NCI-H2029 treated with DMSO at 0.1 percent for 48 hours (cell line): ENCODE data around the gene DPYD.
A peak's percentile ranks its signal among the peaks of the same experiment; 100 is the strongest.

Experiments used
- DNase-seq: peaks from one replicate; lab custom pipeline; 2025; lab: John Stamatoyannopoulos, UW

Gene DPYD

DNA sequence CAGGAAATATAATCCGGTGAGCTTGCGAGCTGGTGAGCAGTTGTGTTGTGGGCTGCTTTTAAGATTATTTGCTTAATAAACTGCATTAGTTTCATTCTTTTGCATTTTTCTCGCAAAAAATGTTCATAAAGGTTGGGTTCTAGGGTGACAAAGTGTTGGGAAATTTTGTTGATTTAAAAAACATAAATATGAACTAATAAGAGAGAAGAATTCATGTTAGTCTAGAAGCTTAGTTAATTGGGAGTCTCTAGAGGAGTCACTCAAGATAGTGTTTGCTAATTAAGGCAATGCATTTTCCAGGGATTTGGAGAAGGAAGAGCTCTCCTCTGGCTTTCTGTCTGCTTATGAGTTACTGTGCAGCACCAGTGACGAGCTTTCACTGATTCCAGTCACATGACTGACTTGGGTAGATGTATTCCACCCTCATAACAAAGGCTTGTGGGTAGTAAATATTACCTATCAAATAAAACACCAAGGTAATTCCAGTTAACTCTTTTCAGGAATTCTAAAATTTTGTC, 782.3 kb downstream of the DPYD start:
- DNase-seq: no peak

DNA sequence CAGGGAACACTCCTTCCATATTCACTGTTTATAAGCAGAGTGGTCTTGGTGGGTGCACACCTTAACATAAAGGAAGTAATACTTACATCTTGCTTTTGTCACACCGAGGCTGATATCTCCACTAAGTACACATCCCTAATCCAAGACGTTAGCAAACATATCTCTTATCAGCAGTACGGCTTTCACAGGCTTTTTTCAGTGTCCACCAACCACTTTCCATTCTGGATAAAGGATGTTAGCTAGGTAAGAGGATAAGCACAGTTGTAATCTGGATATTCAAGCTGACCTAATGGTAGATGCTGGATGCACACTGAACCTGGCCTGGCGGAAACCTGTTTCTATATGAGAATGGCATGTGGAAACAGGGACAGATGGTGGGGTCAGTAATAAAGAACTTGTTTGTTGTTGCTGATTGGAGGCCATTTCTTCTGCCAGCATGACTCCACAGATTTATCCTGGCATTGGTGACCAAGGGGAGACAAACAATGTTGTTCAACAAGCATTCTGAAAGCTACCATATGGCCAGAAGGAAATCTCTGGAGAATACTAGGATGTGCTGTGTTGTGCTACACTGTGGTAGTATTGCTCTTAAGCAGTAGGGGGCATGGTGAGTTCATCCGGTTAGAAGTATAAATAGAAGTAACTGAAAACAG, 782.8 kb downstream of the DPYD start:
- peak; percentile 34 for DNase-seq

DNA sequence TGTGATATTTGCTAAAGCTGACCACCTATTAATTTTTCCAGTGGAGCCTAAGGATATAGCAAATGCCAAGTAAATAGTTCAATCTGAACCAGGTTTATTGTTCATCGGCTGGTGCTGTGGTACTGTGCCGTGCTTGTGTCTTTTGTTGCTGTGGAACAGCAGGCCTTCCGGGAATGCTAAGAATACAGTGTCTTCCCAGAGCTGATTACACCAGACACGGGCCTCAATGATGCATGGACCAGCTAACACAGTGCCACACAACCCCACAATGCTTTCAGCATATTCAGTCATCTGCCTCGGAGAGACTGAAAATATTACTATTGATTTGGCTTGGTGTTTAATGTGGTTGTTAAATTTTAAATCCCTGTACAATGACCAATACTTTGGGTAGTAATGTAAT, 783.8 kb downstream of the DPYD start:
- DNase-seq: no peak

DNA sequence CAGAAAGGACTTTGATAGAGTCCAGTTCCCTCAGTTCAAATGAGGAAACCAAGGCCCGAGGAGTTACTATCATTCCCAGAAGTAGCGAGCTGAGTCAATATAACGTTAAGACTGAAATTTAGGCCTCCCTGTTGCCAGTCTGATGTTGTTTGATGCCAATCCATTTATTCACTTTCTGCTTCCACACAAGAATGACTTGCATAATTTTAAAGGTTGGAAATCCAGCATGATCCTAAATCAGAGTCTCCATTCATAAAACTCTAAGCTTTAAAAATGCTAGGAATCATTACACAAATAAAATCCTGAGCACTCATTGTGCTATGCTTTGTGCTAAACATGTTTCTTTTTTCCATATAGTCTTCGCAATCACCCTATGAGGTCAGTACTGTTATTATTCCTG, 784.9 kb downstream of the DPYD start:
- DNase-seq: no peak

DNA sequence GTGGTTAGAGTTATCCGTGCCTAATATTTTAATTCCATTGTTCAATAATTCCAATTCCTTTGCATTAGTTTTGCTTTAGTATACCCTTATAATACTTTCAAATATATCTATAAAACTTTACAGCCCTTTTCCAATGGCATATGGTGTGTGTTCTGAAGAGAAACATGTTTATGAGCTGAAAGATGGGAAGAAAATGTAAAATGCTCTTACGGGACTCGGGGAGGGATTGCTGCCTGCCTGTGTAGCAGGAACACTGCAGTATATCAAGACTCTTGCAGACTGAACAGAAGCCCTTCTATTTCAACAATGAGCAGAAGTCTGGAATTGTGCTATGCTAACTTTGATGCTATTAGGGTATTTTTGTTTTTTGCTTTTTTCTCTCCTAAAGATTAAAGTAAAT, 792.4 kb downstream of the DPYD start:
- no peak for DNase-seq

DNA sequence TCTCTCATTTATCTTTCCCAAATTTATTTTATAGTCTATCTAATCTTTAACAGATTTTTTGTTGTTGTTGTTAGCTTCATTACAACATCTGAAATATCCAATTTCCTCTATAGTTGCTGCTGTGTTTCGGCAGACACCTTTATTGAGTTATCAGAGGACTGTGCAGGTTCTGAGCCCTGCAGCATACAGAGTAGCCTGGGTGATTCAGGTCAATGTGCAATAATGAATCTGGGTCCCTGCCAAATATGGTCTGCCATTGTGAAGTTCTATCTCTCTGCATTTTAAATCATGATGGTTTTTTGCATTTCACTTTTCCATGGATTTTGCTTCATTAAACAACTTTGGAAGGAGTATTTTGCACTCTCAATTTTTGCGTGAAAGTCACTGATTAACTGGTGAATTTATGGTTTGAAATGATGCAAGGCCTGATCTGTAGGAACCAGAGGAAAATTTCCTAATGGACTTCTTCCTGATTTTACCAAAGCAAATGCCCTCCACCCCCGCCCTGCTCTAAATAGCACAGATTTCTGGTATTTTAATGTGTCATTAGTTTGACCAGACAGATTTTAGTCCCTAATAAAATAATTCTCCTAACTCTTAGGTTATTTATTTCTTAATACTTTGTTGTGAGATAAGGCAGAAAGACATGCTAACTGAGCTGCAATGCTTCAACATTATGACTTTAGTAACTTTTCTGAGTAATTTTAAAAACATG, 797.0 kb downstream of the DPYD start:
- no peak for DNase-seq

DNA sequence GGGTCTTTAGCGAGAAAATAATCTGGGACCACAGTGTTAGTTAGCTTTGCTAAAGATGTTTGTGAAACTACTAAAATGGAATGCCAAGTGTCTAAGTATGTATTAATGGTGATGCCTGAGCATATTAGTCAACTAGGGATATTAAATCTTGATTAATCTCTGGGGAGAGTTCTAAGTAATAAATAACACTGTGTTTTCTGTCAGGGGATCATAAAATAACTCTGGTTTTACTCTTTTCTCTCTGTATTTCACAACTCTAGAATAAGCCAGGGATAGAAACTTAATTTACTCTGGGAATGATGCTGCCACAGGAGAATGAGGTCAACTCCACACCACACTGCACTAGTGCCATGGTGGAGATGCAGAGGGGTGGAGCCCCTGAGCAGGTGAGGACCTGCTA, 800.0 kb downstream of the DPYD start:
- no peak for DNase-seq

DNA sequence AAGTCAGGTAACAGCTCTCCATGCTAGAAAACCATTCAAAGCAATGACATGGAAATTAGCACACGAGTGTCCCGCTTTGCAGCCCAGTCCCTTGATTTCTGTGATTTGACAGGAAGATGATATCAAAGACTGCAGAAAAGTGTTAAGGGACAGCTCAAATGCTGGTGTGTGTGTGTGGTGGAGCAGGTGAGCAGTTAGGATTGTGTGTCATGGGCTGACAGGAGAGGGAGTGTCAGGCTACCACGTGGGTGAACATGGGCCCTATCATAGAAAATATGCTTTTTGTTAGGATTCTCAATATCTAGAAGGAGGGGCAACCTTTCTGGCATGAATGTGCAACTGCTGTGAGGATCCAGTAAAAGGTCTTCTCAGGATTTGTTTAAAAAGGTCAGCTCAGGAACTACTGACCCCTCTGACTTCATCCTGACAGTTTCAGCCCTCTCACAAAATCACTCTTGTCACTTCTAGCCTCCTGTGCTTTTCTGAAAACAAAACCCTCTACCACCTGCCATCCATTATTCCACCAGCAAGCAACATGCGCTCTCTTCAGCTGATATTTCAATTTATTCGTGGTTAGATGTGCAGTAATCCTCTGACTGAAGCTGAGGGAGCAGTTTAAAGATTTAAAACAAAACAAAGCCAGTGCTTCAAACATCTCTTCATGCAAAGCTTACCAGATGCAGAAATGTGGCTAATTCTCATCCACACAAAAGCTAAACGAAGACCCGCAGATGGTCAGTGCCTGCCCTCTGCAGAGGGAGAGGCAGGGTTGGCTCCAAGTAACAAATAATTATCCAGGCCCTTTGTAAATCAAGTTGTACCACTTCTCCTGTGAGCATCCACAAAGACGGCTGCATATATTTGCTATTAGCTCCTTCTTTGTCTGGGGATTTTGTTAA, 801.3 kb downstream of the DPYD start:
- DNase-seq: no peak

DNA sequence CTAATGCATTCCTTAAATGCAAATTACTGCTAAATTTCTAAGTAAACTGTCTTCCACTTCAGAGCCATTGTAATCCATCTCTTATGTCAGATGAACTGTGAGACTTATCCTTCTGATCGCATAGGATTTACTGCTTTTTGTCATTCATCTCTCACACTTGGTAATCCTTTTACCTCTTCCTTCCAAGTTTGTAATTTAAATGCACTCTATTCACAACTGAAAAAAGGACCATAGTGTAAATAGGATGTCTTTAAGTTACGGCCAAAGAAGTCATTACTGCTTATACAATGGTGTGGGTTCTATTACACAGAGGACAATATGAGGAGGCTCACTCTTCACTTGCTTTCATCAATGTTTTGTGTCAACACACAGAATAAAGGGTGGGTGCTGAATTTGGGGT, 806.0 kb downstream of the DPYD start:
- no peak for DNase-seq

DNA sequence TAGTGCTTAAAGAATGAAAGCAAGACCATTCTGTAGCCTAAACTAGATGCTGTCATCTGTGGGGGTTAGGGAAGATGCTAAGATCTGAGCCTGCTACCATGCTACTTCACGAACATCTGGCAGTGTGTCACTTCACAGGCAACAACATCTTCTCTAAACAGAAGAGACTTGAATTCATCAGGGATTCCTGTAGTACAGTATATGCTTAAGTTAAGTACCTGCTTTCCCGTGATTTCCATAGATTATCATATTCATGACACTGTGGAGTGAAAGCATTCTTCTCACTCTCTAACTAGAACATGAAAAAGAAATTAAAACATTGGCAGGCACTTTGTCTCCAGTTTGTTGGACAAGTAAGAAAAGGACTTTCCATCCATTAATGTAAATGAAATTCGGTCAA, 808.4 kb downstream of the DPYD start:
- no peak for DNase-seq

DNA sequence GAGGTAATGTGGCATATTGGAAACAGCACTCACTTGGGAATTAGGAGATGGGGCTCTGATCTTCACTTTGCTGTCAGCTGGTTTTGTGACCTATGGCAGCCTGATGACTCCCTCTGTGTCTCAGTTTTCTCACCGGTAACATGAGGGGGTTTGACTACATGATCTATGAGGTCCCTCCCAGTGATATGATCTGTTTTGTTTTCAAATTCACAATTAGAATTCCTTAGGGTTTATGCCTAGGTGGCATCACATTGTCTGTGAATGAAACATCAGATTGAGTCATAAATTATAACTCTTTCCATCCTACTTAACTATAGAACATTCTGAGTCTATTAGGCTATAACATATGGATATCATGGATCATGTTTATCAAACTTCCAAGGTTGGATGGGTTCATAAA, 812.7 kb downstream of the DPYD start:
- DNase-seq: no peak

DNA sequence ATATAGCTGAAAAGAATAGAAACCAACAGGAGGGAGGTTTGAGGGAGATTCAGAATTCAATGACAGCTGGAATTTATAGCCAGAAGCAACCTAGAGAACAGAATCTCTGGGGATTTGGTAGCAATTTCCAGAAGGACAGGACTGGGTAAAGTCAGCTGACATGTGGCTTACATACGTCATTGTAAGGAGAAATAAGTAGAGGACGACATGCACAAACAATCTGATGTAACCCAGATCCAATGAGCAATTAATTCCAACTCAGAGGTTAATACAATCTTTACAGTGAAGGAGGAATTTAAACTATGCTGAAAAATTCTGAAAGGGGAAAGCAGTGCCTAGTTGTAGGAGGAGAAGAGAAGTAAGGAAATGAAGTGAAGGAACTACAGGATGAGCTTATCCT, 815.3 kb downstream of the DPYD start:
- DNase-seq: no peak

DNA sequence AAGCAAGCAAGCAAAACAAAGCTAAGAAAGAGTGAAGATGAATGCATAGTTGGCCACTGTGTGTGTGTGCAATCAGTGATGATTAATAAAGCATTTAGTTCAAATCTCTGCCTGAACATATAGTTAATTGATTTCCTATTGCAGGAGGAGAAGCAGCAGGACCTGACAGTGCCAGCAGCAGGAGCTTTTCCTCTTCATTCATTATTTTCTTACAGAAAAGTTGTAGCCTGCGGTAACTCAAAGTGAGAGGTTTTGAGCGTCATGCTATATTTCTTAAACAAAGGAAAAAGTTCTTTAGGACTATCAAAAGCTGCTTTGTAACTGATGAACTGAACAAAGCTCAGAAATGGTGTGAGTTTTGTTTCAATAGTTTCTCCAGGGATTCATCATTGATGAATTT, 819.3 kb downstream of the DPYD start:
- DNase-seq: no peak

DNA sequence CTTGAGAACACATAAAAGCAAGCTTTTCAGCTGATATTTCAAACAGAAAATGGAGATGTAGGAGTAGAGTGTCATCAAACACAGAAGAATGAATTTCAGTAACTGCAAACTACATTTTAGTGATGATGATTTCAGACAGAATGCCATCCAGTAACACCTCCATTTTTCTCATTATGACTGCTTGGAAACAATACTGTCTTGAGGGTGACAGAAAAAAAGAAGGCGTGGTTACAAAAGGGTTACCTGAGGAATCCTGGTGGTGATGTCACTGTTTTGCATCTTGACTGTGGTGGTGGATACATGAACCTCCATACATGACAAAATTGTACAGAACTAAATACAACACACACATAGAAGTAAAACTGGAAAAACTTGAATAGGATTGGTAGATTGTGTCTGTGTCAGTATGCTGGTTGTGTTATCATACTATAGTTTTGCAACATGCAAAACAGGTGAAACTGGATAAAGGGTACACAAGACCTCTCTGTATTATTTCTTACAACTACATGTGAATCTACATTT, 823.4 kb downstream of the DPYD start:
- no peak for DNase-seq

DNA sequence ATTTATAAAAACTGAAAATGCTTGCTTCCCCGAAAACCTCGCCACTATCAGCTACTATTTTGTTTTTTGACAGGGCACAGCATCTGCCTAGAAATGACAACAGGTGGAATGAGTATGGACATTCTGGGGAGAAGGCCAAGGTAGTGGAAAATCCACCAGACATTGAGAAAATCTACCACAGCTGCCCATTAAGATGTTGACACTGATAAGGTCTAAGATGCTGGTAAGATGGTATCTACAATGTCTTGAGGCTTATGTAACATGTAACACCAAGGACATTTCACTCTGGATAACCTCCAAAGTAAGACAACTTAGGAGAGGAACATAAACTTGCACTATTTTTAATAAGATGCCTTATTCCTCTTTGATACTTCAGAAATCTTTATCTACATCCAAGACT, 825.1 kb downstream of the DPYD start:
- DNase-seq: no peak

DNA sequence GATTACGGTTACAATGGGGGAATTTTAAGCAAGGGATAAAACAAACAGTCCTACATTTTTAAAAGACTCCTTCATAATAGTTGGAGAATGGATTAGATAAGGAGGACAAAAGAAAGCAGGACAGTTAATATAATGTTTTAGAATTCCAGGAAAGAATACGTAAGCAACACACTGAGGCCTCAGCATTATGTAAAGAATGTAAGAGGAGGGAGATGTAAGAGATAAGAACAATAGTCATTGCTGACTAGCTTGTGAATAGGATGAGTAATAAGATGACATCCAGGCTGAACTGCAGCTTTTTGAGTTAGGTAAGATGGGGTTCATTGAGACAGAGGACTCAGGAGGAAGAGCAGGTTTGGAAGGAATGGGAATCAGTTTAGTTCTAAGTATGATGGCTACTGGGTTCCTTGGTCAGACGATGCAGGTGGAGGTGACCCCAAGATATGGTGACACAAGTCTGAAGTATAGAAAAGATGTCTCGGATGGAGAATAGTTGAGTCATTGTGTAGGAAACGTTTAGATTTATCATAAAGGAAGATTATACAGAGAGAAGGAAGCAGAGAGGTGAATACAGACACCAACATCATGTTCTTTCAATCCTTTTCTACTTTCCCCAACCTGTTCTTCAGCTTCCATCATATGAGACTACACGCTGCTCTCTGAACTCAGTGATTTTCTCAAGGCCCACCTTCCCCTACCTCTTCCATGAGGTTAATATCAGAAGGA, 826.4 kb downstream of the DPYD start:
- no peak for DNase-seq

DNA sequence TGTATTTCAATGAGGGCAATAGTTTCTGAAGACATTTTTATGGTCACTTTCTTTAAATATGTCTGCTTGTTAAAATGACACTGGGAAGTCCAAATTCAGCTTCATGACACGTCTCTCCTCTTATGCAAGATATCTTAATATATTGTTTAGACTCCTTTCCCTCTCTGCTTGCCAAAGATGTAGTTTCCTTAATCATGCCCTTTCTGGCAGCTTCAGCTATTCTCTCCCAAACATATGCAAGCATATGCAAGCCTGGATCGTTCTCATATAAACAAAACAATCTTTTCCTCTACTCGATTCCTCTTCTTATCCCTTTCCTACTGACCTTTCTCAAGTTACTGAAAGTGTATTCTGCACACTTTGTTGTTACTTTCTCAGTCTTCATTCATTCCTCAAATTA, 827.1 kb downstream of the DPYD start:
- no peak for DNase-seq

DNA sequence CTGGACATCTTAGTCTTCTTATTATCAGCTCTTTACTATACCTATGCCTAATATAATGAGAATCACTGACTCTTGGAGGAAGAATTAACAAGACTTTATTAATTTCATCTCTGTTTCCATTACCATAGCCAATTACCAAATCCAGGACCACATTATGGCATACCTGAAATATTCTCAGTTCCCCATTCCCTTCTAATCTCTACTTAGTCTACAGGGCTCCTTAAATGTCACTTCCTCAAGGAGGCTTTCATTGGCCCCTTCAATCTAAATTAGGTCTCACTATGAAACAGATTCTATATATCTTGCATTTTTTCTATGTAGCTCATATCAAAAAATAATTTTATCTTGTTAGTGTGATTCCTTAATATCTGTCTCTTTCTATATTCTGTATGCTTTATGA, 828.0 kb downstream of the DPYD start:
- no peak for DNase-seq

DNA sequence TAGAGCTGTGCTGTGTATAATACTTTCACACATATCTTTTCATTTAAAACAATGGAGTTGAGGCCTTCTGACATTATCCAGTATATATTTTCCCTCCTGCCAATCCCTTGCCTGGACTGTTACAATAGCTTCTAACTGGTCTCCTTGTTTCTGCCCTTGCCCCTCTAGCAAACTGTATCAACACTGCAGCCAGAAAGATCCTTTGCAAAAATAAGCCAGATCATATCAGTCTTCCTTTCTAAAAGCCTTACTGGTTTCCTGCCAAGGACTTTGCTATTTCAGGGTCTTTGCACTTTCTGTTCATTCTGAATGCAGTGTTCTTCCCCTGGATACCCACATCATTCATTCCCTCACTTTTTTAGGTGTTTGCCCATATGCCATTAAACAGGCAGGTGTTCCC, 829.2 kb downstream of the DPYD start:
- no peak for DNase-seq

DNA sequence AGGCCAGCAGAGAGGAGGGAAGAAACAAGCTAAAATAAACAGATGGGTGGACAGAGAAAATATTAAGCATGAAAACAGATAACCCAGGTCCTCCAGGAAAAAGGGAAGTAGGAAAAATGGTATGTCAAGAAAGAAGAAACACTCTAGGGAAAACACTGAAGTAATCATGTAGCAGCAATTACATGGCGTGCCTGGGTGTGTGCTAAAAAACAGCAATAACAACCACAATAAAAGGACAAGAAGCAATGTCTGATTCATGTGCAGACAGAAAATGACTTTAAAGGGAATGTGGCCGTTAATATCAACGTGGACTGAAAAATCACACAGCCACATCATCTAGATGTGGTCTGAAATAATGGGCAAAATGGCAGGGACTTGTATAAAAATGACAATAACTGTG, 829.6 kb downstream of the DPYD start:
- DNase-seq: no peak

DNA sequence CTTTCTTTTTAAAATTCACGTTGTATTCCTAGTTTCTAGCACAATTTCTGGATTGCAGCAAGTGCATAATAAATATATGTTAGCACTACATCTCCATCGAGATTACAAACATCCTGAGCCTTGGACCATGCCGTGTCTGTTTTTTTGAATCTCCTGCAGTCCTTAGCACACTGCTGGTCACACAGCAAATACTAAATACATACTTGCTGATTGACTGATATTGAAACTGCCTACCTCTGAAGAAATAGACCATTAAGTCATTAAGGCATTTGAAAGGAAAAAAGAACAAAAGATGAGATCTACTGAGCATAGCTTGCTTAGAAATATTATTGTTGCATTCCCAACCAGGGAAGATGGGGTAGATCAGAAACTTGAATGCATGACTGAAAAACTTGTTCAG, 830.1 kb downstream of the DPYD start:
- DNase-seq: no peak

DNA sequence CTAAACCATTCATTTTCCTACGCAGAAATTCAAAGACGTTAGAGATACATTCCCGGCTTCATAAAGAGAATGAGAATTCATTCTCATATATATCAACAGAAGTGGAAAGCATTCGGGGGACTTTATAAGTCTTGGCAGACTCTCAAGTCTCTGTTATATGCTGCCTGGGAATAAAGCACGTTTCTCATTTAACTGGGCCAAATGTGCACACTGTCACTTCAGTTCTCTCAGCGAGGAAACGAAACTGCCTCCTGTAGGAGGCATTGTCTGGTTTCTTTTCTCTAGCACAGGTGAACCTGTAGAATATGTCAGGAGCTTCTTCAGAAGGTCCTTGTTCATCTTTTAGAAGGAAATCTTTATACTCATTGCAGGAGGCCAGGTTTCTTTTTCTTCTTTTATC, 831.7 kb downstream of the DPYD start:
- no peak for DNase-seq
